GM12878 (cell line): Measurements from ENCODE around the gene ELAVL1. TPM values are rescaled to one million over a fixed set of nuclear protein-coding genes. Genes with fewer than 3 reads are reported as not detected.

Source experiments
- ATAC-seq: fragments of 200-7000 bp; cut with Tn5 transposase; 3 replicates; pipeline ENCODE4 v1.9.1; 2020; ENCODE audit warnings: mild to moderate bottlenecking, moderate library complexity
- BruUV-seq: library from RNA; stranded (reverse); fragments of 400-500 nt; replicated peaks from 2 replicates; lab custom pipeline; 2021; lab: Mats Ljungman, UMichigan
- CTCF ChIA-PET: fragments of 300-600 bp; sonication (Branson Sonifier 250); formaldehyde crosslinking; extraction: SDS; loops from one replicate; lab custom pipeline; 2021; ENCODE audit warnings: inconsistent platforms; lab: Yijun Ruan, JAX
- POLR2A ChIA-PET: fragments of 350-600 bp; formaldehyde crosslinking; extraction: SDS; loops from one replicate; lab custom pipeline; 2021; ENCODE audit warnings: inconsistent platforms; lab: Charles Lee
- RAD21 ChIA-PET: fragments of 300-600 bp; sonication (Branson Sonifier 250); formaldehyde crosslinking; loops from one replicate; lab custom pipeline; 2023; ENCODE audit warnings: antibody characterized with exemption; ENCODE audit not compliant: unreplicated experiment; lab: Charles Lee
- SMC1A ChIA-PET: fragments of 300-600 bp; sonication (Branson Sonifier 250); formaldehyde crosslinking; loops from one replicate; lab custom pipeline; 2023; ENCODE audit not compliant: unreplicated experiment, uncharacterized antibody; lab: Charles Lee
- DNase-seq: peaks from one replicate; pipeline ENCODE4 v3.0.0-alpha.2; 2011; ENCODE audit warnings: low read depth, low spot score
- FAIRE-seq: peaks from 3 replicates; lab custom pipeline; 2011; peaks lifted over from hg19 to GRCh38; lab: Jason Lieb, UNC
- H2AFZ ChIP-seq: 2 replicates; pipeline ENCODE4 v1.6.0; 2011; ENCODE audit warnings: low read depth, low read length, control low read depth; ENCODE audit not compliant: control insufficient read depth
- H3K27ac ChIP-seq: 2 replicates; pipeline ENCODE4 v1.5.1; 2011; ENCODE audit warnings: control low read depth; ENCODE audit not compliant: control insufficient read depth, insufficient read depth
- H3K27me3 ChIP-seq, 2 experiments: replicated peaks in 1 of 2; 2 replicates each; pipeline versions ENCODE4 v1.6.0 to v1.6.1; 2011; ENCODE audit warnings: low read length in 1 of 2; ENCODE audit not compliant: control insufficient read depth in 2 of 2, insufficient read depth in 2 of 2
- H3K36me3 ChIP-seq, 2 experiments: 2 replicates each; pipeline ENCODE4 v1.5.1; 2011; ENCODE audit warnings: low read length in 1 of 2; ENCODE audit not compliant: control insufficient read depth in 2 of 2, insufficient read depth in 2 of 2
- H3K4me1 ChIP-seq: 2 replicates; pipeline ENCODE4 v1.6.1; 2011; ENCODE audit warnings: mild to moderate bottlenecking, low read length, moderate library complexity, mixed read lengths; ENCODE audit not compliant: control insufficient read depth, insufficient read depth
- H3K4me2 ChIP-seq: 2 replicates; pipeline ENCODE4 v1.6.0; 2011; ENCODE audit warnings: control low read depth; ENCODE audit not compliant: control insufficient read depth, insufficient read depth
- H3K4me3 ChIP-seq: fragments of 200-600 bp; sonication (generic); 2 replicates; pipeline ENCODE4 v1.5.1; 2016
- H3K79me2 ChIP-seq: 2 replicates; pipeline ENCODE4 v1.6.0; 2011; ENCODE audit warnings: low read length; ENCODE audit not compliant: control insufficient read depth, insufficient read depth
- H3K9ac ChIP-seq: 2 replicates; pipeline ENCODE4 v1.8.0; 2011; ENCODE audit warnings: low read length, control low read depth, mixed read lengths; ENCODE audit not compliant: control insufficient read depth, insufficient read depth
- H3K9me3 ChIP-seq: replicated peaks from 3 replicates; pipeline ENCODE4 v1.5.1; 2011; ENCODE audit warnings: mild to moderate bottlenecking, low read length; ENCODE audit not compliant: control insufficient read depth, insufficient read depth
- H4K20me1 ChIP-seq: 2 replicates; pipeline ENCODE4 v1.6.0; 2011; ENCODE audit not compliant: control insufficient read depth, insufficient read depth
- CBFB ChIP-seq: IDR thresholded peaks from 2 replicates; pipeline ENCODE4 v1.6.1; 2016; ENCODE audit warnings: antibody characterized with exemption, low read depth
- CHD4 ChIP-seq: fragments of 200-600 bp; sonication (generic); IDR thresholded peaks from 2 replicates; pipeline ENCODE4 v1.6.1; 2016; ENCODE audit warnings: mild to moderate bottlenecking
- GATAD2B ChIP-seq: fragments of 450-650 bp; conservative IDR thresholded peaks from 2 replicates; pipeline ENCODE4 v1.6.1; 2017; ENCODE audit warnings: low read depth, mild to moderate bottlenecking, moderate library complexity
- JUNB ChIP-seq: IDR thresholded peaks from 2 replicates; pipeline ENCODE4 v1.6.1; 2016; ENCODE audit warnings: antibody characterized with exemption, mild to moderate bottlenecking
- MYC ChIP-seq: IDR thresholded peaks from 2 replicates; pipeline ENCODE4 v1.6.1; 2011; ENCODE audit warnings: mild to moderate bottlenecking, low read length, moderate library complexity, inconsistent platforms; ENCODE audit not compliant: insufficient read depth, insufficient replicate concordance, insufficient read length, severe bottlenecking
- SREBF1 ChIP-seq: IDR thresholded peaks from 2 replicates; pipeline ENCODE4 v1.6.1; 2012; ENCODE audit warnings: mild to moderate bottlenecking, low read length
- TCF12 ChIP-seq: IDR thresholded peaks from 2 replicates; pipeline ENCODE4 v1.6.1; 2011; ENCODE audit warnings: low read depth, mild to moderate bottlenecking, low read length
- ZNF207 ChIP-seq: fragments of 450-650 bp; IDR thresholded peaks from 2 replicates; pipeline ENCODE4 v1.6.1; 2014; ENCODE audit warnings: antibody characterized with exemption, mild to moderate bottlenecking, borderline replicate concordance
- WGBS: methylation state at CpG from one replicate; pipeline ENCODE4 v1.1.6; 2016; ENCODE audit warnings: low lambda C conversion rate; ENCODE audit not compliant: insufficient replicate concordance, insufficient coverage; ENCODE audit errors: missing lambda C conversion rate; 5-methylcytosine and 5-hydroxymethylcytosine counted together
- in situ Hi-C: fragments of 300-500 bp; cut with MboI; formaldehyde crosslinking; loops from 9 replicates; pipeline ENCODE4 v1.14.3; 2018; ENCODE audit warnings: mixed read lengths
- intact Hi-C: fragments of 100-400 bp; cut with micrococcal nuclease; formaldehyde crosslinking; loops from one replicate; pipeline ENCODE4 v1.14.2; 2022; ENCODE audit not compliant: unreplicated experiment
- polyA plus RNA-seq, 11 experiments: library from polyadenylated mRNA; depleted of rRNA in 4 of 11; unstranded in 6 of 11; stranded (reverse) in 5 of 11; fragments of >200 nt; fragmentation: Nextera tagmentation in 4 of 11; fragmentation: Illumina TruSeq in 1 of 11; extraction: Ambion mirVana in 4 of 11; extraction: Trizol in 1 of 11; gene quantifications; 1 replicate in 1 of 11; 2 replicates in 10 of 11; pipeline versions ENCODE4 v1.2.1 to v1.2.3, GENCODE V29; 2011 to 2016; ENCODE audit warnings: inconsistent platforms in 2 of 11, missing spikeins in 2 of 11, low read depth in 1 of 11
- total RNA-seq, 4 experiments: library from RNA; depleted of rRNA in 3 of 4; stranded (reverse); fragments of >200 nt in 3 of 4; fragmentation: Illumina TruSeq in 1 of 4; extraction: Trizol in 1 of 4; gene quantifications; 2 replicates each; pipeline versions ENCODE4 v1.2.1 to v1.2.3, GENCODE V29; 2013 to 2021
- TF ChIP-seq, protein P1 (sequence below): IDR thresholded peaks from 2 replicates; pipeline ENCODE4 v1.6.1; 2011; ENCODE audit warnings: mild to moderate bottlenecking, low read depth, low read length, moderate library complexity; ENCODE audit not compliant: insufficient replicate concordance
- TF ChIP-seq, protein P2 (sequence below): fragments of 450-650 bp; IDR thresholded peaks from 2 replicates; pipeline ENCODE4 v1.6.1; 2016; ENCODE audit warnings: mild to moderate bottlenecking, moderate library complexity, borderline replicate concordance
- TF ChIP-seq, protein P3 (sequence below): fragments of 150-350 bp; IDR thresholded peaks from 2 replicates; pipeline ENCODE4 v1.6.1; 2016; ENCODE audit warnings: low read depth, low read length
- TF ChIP-seq, protein P4 (sequence below): fragments of 450-650 bp; IDR thresholded peaks from 2 replicates; pipeline ENCODE4 v1.6.1; 2016; ENCODE audit warnings: mild to moderate bottlenecking

Gene ELAVL1
- total and polyA plus RNA-seq, 10 of the 15 experiments (the other 5 are each of a cell fraction or from before 2014, with no cell fraction given), result 7.4 to 155 (median 70.3) TPM

DNA sequence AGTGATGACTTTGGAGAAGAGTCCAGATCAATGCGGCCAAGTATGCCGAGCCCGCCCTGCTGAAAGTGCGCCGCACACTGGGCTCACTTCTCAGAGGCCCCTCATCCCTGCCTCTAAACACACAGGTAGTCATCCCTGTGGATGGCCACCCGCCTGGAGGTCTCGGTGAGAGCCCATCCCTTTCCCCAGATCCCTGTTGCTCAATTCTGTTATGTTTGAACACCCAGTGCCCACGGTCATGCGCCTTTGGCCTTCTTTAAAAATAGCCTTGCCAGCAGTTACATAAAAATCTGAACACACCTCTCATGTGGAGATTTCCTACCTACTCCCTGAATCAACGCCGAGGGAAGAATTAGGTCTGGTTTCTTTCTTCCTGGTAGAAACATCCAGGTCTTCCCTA, 11.9 kb downstream of the ELAVL1 start:
- no peak for DNase-seq
- ChIA-PET CTCF (interaction anchor here (0.5 to 1.5 kb wide), 3 partner anchors 23 to 60 kb away, joined by 3 to 4 read pairs (median 3); partner anchors contain the start of gene TIMM44), POLR2A (no interaction called here), SMC1A (no interaction called here), RAD21 (no interaction called here)
- Histone ChIP-seq H3K36me3 (peaks cover 24 to 37% of the 10 kb centered on the region in 2 experiments), H3K4me3 (no peak overlapping the region), H2AFZ (no peak overlapping the region), H3K27me3 (no peaks in the 10 kb centered on the region), H3K79me2 (peaks cover 55% of the 10 kb centered on the region), H4K20me1 (peaks cover 12% of the 10 kb centered on the region), H3K9ac (no peak overlapping the region), H3K27ac (no peak overlapping the region), H3K4me1 (peaks cover 12% of the 10 kb centered on the region), H3K9me3 (no peaks in the 10 kb centered on the region), H3K4me2 (no peak overlapping the region)
- 96% methylated on average over 11 of the region's 11 CpGs for WGBS
- ATAC-seq, result no peak
- in situ Hi-C loops (no loop called here), intact Hi-C loops (no loop called here)
- FAIRE-seq, result no peak
- no TSS peak for BruUV-seq
- TF ChIP-seq, protein P1, sequence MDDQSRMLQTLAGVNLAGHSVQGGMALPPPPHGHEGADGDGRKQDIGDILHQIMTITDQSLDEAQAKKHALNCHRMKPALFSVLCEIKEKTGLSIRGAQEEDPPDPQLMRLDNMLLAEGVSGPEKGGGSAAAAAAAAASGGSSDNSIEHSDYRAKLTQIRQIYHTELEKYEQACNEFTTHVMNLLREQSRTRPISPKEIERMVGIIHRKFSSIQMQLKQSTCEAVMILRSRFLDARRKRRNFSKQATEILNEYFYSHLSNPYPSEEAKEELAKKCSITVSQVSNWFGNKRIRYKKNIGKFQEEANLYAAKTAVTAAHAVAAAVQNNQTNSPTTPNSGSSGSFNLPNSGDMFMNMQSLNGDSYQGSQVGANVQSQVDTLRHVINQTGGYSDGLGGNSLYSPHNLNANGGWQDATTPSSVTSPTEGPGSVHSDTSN, result no peak
- TF ChIP-seq CHD4, result no peak
- TF ChIP-seq, protein P2, sequence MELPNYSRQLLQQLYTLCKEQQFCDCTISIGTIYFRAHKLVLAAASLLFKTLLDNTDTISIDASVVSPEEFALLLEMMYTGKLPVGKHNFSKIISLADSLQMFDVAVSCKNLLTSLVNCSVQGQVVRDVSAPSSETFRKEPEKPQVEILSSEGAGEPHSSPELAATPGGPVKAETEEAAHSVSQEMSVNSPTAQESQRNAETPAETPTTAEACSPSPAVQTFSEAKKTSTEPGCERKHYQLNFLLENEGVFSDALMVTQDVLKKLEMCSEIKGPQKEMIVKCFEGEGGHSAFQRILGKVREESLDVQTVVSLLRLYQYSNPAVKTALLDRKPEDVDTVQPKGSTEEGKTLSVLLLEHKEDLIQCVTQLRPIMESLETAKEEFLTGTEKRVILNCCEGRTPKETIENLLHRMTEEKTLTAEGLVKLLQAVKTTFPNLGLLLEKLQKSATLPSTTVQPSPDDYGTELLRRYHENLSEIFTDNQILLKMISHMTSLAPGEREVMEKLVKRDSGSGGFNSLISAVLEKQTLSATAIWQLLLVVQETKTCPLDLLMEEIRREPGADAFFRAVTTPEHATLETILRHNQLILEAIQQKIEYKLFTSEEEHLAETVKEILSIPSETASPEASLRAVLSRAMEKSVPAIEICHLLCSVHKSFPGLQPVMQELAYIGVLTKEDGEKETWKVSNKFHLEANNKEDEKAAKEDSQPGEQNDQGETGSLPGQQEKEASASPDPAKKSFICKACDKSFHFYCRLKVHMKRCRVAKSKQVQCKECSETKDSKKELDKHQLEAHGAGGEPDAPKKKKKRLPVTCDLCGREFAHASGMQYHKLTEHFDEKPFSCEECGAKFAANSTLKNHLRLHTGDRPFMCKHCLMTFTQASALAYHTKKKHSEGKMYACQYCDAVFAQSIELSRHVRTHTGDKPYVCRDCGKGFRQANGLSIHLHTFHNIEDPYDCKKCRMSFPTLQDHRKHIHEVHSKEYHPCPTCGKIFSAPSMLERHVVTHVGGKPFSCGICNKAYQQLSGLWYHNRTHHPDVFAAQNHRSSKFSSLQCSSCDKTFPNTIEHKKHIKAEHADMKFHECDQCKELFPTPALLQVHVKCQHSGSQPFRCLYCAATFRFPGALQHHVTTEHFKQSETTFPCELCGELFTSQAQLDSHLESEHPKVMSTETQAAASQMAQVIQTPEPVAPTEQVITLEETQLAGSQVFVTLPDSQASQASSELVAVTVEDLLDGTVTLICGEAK, result no peak
- no peak for TF ChIP-seq ZNF207
- TF ChIP-seq GATAD2B, result no peak
- TF ChIP-seq, protein P3, sequence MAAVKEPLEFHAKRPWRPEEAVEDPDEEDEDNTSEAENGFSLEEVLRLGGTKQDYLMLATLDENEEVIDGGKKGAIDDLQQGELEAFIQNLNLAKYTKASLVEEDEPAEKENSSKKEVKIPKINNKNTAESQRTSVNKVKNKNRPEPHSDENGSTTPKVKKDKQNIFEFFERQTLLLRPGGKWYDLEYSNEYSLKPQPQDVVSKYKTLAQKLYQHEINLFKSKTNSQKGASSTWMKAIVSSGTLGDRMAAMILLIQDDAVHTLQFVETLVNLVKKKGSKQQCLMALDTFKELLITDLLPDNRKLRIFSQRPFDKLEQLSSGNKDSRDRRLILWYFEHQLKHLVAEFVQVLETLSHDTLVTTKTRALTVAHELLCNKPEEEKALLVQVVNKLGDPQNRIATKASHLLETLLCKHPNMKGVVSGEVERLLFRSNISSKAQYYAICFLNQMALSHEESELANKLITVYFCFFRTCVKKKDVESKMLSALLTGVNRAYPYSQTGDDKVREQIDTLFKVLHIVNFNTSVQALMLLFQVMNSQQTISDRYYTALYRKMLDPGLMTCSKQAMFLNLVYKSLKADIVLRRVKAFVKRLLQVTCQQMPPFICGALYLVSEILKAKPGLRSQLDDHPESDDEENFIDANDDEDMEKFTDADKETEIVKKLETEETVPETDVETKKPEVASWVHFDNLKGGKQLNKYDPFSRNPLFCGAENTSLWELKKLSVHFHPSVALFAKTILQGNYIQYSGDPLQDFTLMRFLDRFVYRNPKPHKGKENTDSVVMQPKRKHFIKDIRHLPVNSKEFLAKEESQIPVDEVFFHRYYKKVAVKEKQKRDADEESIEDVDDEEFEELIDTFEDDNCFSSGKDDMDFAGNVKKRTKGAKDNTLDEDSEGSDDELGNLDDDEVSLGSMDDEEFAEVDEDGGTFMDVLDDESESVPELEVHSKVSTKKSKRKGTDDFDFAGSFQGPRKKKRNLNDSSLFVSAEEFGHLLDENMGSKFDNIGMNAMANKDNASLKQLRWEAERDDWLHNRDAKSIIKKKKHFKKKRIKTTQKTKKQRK, result no peak
- no peak for TF ChIP-seq MYC
- TF ChIP-seq, protein P4, sequence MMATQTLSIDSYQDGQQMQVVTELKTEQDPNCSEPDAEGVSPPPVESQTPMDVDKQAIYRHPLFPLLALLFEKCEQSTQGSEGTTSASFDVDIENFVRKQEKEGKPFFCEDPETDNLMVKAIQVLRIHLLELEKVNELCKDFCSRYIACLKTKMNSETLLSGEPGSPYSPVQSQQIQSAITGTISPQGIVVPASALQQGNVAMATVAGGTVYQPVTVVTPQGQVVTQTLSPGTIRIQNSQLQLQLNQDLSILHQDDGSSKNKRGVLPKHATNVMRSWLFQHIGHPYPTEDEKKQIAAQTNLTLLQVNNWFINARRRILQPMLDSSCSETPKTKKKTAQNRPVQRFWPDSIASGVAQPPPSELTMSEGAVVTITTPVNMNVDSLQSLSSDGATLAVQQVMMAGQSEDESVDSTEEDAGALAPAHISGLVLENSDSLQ, result no peak
- TF ChIP-seq CBFB, result no peak
- no peak for TF ChIP-seq SREBF1
- TF ChIP-seq JUNB, result no peak
- TF ChIP-seq TCF12, result no peak
